ENCODE results near the gene USP22.

The USP22 gene

DNA sequence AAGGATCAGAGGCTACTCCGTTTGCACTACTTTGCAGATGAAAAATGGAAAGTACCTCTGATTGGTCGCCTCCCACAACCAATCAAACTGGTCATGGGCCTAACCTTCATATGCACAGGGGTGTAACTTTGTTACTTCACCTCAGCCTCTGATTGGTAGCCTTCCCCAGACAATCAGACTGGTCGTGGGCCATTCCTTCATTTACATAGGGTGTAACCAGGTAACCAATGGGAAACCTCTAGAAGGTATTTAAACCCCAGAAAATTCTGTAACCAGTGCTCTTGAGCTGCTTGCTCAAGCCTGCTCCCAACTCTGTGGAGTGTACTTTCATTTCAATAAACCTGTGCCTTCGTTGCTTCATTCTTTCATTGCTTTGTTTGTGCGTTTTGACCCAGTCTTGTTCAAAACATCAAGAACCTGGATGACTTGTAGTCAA, 39.2 kb upstream of the USP22 start:
- no peak for DNase-seq (ENCODE audit: low read depth, low spot score)
- no peak overlapping the region for H3K4me3 ChIP-seq (ENCODE audit: low read depth, low read length)
- ChIA-PET POLR2A (no interaction called here), CTCF (no interaction called here)
- TF ChIP-seq, protein P1, sequence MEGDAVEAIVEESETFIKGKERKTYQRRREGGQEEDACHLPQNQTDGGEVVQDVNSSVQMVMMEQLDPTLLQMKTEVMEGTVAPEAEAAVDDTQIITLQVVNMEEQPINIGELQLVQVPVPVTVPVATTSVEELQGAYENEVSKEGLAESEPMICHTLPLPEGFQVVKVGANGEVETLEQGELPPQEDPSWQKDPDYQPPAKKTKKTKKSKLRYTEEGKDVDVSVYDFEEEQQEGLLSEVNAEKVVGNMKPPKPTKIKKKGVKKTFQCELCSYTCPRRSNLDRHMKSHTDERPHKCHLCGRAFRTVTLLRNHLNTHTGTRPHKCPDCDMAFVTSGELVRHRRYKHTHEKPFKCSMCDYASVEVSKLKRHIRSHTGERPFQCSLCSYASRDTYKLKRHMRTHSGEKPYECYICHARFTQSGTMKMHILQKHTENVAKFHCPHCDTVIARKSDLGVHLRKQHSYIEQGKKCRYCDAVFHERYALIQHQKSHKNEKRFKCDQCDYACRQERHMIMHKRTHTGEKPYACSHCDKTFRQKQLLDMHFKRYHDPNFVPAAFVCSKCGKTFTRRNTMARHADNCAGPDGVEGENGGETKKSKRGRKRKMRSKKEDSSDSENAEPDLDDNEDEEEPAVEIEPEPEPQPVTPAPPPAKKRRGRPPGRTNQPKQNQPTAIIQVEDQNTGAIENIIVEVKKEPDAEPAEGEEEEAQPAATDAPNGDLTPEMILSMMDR (IDR thresholded peaks at IDR 0.05; ENCODE audit: insufficient read depth, low read length, missing control alignments): no peak

DNA sequence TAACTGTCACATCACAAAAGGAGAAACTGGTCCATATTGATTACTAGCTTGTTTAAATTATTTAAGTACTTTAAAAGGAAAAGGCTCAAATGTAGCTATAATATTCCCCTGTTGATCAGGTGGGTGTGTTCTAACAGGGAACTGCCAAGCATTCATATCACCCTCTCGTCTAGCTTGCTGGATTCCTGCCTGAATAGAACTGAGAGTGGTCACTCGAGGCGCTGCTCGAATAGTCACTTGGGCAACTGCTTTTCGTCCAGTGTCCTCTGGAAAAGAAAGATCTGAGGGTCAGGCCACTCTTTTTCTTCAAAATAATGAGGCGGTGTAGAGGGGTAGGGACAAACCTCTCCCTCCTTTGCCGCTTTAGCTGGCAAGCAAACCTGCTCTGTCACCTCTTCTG, 36.4 kb upstream of the USP22 start:
- TF ChIP-seq, protein P1 (IDR thresholded peaks at IDR 0.05; ENCODE audit: insufficient read depth, low read length, missing control alignments): no peak
- H3K4me3 ChIP-seq (ENCODE audit: low read depth, low read length): no peak overlapping the region
- CTCF ChIA-PET: interaction anchor here (1.2 to 1.4 kb wide), 2 partner anchors 20 to 40 kb away, joined by 3 to 4 read pairs; no protein-coding TSS in a partner anchor
- no peak for DNase-seq (ENCODE audit: low read depth, low spot score)
- POLR2A ChIA-PET: no interaction called here

DNA sequence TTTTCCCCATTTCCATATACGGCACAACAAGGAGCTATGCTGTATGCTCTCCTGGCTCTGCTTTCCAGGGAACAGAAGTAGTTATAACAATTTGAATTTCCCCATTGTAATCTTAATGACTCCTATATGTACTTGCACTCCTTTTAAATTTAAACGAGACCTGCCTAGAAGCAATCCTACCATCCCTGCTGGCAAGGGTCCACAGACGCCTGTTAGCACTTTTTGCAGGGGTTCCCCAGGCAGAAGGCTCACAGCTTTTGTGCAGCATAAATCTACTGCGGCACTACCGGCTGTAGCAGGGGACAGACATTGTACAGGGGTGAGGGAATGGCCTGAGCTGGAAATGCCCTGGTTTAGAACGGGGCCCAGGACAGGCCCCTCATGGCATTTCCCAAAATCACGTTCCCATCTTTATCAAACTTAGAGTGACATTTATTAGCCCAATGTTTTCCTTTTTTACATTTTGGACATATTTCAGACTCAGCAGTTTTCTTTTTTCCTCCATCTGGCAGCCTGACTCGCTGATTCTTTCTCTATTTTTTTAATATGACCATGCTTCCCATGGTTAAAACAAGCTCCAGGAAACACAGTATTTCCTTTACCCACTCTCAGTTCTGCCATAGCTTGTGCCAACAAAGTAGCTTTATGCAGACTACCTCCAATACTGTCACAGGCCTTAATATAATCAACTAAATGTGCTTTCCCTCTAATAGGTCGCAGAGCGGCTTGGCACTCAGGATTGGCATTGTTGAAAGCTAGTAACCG, 35.4 kb upstream of the USP22 start:
- POLR2A ChIA-PET: no interaction called here
- no peak overlapping the region for H3K4me3 ChIP-seq (ENCODE audit: low read depth, low read length)
- CTCF ChIA-PET: no interaction called here
- TF ChIP-seq, protein P1 (IDR thresholded peaks at IDR 0.05; ENCODE audit: insufficient read depth, low read length, missing control alignments): no peak
- DNase-seq (ENCODE audit: low read depth, low spot score): no peak

DNA sequence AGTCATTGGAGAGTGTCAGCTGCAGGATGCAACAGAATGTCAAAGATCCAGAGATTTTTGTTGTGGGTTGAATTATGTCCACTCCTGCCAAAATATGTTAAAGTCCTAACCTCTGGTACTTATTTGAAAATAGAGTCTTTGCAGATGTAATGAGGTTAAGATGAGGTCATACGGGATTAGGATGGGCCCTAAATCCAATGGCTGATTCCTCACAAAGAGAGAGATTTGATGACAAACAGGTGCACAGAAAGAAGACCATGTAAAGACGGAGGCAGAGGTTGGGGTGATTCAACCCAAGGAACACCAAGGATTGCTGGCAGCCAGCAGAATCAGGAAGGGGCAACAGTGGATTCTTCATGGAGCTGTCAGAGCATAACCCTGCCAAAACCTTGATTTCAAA, 34.5 kb upstream of the USP22 start:
- POLR2A ChIA-PET: no interaction called here
- TF ChIP-seq, protein P1 (IDR thresholded peaks at IDR 0.05; ENCODE audit: insufficient read depth, low read length, missing control alignments): no peak
- no peak overlapping the region for H3K4me3 ChIP-seq (ENCODE audit: low read depth, low read length)
- DNase-seq (ENCODE audit: low read depth, low spot score): no peak
- CTCF ChIA-PET: interaction anchor here (0.7 kb wide), 1 partner anchor 42 kb away, joined by 3 read pairs; no protein-coding TSS in a partner anchor

DNA sequence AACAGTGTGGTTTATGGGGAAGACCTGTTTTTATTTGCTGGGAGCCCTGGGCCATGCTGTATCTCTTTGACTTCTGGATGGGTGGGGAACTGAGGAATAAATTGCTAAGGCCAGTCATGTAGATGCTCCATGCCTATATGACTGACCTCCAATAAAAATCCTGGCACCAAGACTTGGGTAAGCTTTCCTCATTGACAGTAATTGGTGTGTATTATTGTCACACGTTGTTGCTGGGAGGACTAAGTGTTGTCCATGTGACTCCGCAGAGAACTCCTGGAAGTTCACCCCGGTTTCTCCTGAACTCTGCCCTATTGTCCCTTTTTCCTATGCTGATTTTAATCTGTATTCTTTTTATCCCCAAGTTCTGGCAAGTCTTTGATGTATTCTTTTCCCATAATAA, 33.4 kb upstream of the USP22 start:
- POLR2A ChIA-PET: no interaction called here
- CTCF ChIA-PET: interaction anchor here (1.0 to 2.0 kb wide), 2 partner anchors 33 to 53 kb away, joined by 4 to 8 read pairs; partner anchors contain the start of gene USP22

DNA sequence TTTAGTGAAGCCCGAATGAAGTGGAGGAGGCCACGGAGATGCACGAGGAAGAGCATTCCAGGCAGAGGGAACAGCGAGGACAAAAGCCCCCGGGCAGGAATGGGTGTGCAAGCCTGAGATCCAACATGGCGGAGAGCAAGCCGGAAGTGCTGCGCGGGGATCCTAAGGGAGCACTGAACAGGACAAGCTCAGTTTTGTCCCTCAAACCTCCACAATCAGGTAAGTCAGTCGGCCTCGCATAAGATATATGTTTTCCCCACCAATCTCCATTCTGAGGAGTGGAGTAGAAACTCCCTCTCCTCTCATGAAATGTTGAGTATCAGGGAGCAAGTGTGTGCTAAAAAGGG, 32.9 kb upstream of the USP22 start:
- no peak overlapping the region for H3K4me3 ChIP-seq (ENCODE audit: low read depth, low read length)
- ChIA-PET CTCF (interaction anchor here (1.0 to 2.0 kb wide), 2 partner anchors 32 to 53 kb away, joined by 4 to 8 read pairs; partner anchors contain the start of gene USP22), POLR2A (no interaction called here)
- TF ChIP-seq, protein P1 (IDR thresholded peaks at IDR 0.05; ENCODE audit: insufficient read depth, low read length, missing control alignments): no peak
- DNase-seq (ENCODE audit: low read depth, low spot score): no peak

More for the DNA sequence above, 33.4 kb upstream of the USP22 start:
- DNase-seq (ENCODE audit: low read depth, low spot score): no peak
- no peak overlapping the region for H3K4me3 ChIP-seq (ENCODE audit: low read depth, low read length)
- TF ChIP-seq, protein P1 (IDR thresholded peaks at IDR 0.05; ENCODE audit: insufficient read depth, low read length, missing control alignments): no peak
